Measurements from ENCODE around the gene EEIG2.

Gene EEIG2

DNA sequence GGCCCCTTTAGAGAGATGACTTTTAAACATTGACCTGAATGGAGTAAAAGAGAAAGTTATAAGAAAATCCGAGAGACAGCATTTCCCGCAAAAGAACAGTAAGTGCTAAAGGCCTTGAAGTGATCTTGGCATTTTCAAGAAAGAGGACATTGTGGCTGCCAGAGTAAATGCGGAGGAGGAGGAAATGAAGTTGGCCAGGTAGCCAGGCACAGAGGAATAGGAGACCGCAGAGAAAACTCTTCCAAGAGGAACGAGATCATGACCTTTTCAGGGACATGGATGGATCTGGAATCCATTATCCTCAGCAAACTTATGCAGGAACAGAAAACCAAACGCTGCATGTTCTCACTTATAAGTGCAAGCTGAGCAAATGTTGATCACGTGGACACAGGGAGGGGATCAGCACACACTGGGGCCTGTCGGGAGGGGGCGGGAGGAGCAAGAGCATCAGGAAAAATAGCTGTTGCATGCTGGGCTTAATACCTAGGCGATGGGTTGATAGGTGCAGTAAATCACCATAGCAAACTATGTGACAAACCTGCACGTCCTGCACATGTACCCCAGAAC lies 49.7 kb downstream of the EEIG2 start:
- H3K9me3 ChIP-seq (ENCODE audit: insufficient read depth, low read depth, low read length): no peaks in the 10 kb centered on the region
- H3K27me3 ChIP-seq (ENCODE audit: insufficient read depth, low read length): no peaks in the 10 kb centered on the region
- no peak overlapping the region for H3K9ac ChIP-seq (ENCODE audit: low read depth, low read length)
- peaks cover 33% of the 10 kb centered on the region for H3K36me3 ChIP-seq (ENCODE audit: insufficient read depth, low read depth, low read length)
- H3K27ac ChIP-seq (ENCODE audit: low read length): no peak overlapping the region
- H3K4me3 ChIP-seq (ENCODE audit: low read length): no peak overlapping the region
- H3K4me1 ChIP-seq (ENCODE audit: insufficient read depth, low read length): no peaks in the 10 kb centered on the region

All from iPS-20b (cell line).